HepG2 (cell line): Measurements from ENCODE around the gene HSD3B7. TPM values are rescaled to one million over a fixed set of nuclear protein-coding genes. Genes with fewer than 3 reads are reported as not detected.

Experiments
- ATF7 ChIP-seq, 2 experiments: fragments of 450-650 bp in 1 of 2; sonication (generic) in 1 of 2; formaldehyde crosslinking in 1 of 2; IDR thresholded peaks; 2 replicates each; pipeline versions ENCODE4 v1.4.0 to v1.6.1; 2016 to 2020; ENCODE audit warnings: antibody characterized with exemption in 1 of 2, mild to moderate bottlenecking in 1 of 2, missing genetic modification reagents in 1 of 2
- ATF7-NPFF ChIP-seq: sonication (generic); formaldehyde crosslinking; IDR thresholded peaks from 2 replicates; pipeline ENCODE4 v1.8.1; 2023; ENCODE audit warnings: mild to moderate bottlenecking, low read depth, missing genetic modification reagents, moderate library complexity
- EED ChIP-seq: sonication (generic); formaldehyde crosslinking; IDR thresholded peaks from 2 replicates; pipeline ENCODE4 v1.5.0; 2020; ENCODE audit warnings: mild to moderate bottlenecking, missing genetic modification reagents
- FOXM1 ChIP-seq: sonication (generic); formaldehyde crosslinking; IDR thresholded peaks from 2 replicates; pipeline ENCODE4 v1.5.0; 2020; ENCODE audit warnings: missing genetic modification reagents
- LBX2 ChIP-seq: sonication (generic); formaldehyde crosslinking; IDR thresholded peaks from 2 replicates; pipeline ENCODE4 v1.5.0; 2020; ENCODE audit warnings: missing genetic modification reagents, mild to moderate bottlenecking, borderline replicate concordance
- MTF2 ChIP-seq: sonication (generic); formaldehyde crosslinking; IDR thresholded peaks from 2 replicates; pipeline ENCODE4 v1.5.0; 2020; ENCODE audit warnings: missing genetic modification reagents, borderline replicate concordance
- MXI1 ChIP-seq: IDR thresholded peaks from 3 replicates; pipeline ENCODE4 v1.6.1; 2012; ENCODE audit warnings: low read depth, low read length, inconsistent platforms, borderline replicate concordance
- MYPOP ChIP-seq: sonication (generic); formaldehyde crosslinking; IDR thresholded peaks from 2 replicates; pipeline ENCODE4 v1.8.1; 2023; ENCODE audit warnings: mild to moderate bottlenecking, moderate library complexity, missing genetic modification reagents
- NFATC3 ChIP-seq: sonication (generic); formaldehyde crosslinking; IDR thresholded peaks from 2 replicates; pipeline ENCODE4 v1.5.1; 2020; ENCODE audit warnings: mild to moderate bottlenecking, missing genetic modification reagents
- NFRKB ChIP-seq: fragments of 450-650 bp; IDR thresholded peaks from 2 replicates; pipeline ENCODE4 v1.6.1; 2017
- PHF8 ChIP-seq: sonication (generic); formaldehyde crosslinking; IDR thresholded peaks from 2 replicates; pipeline ENCODE4 v1.5.0; 2020; ENCODE audit warnings: missing genetic modification reagents
- PTBP1 ChIP-seq: fragments of 200-400 bp; formaldehyde crosslinking; IDR thresholded peaks from 2 replicates; pipeline ENCODE4 v1.6.1; 2018; ENCODE audit warnings: low read length, low read depth; ENCODE audit not compliant: poor library complexity, severe bottlenecking
- RFX5 ChIP-seq: IDR thresholded peaks from 2 replicates; pipeline ENCODE4 v1.6.1; 2011; ENCODE audit warnings: low read depth, low read length, improper control_type of control experiment
- SIN3B ChIP-seq: fragments of 150-350 bp; IDR thresholded peaks from 2 replicates; pipeline ENCODE4 v1.6.1; 2014; ENCODE audit warnings: low read length
- SIX4 ChIP-seq: sonication (generic); formaldehyde crosslinking; IDR thresholded peaks from 2 replicates; pipeline ENCODE4 v1.4.0; 2020; ENCODE audit warnings: missing genetic modification reagents
- SMAD9 ChIP-seq: sonication (generic); formaldehyde crosslinking; IDR thresholded peaks from 2 replicates; pipeline ENCODE4 v1.5.1; 2020; ENCODE audit warnings: mild to moderate bottlenecking, missing genetic modification reagents
- TOE1 ChIP-seq: sonication (generic); formaldehyde crosslinking; IDR thresholded peaks from 2 replicates; pipeline ENCODE4 v1.4.0; 2020; ENCODE audit warnings: mild to moderate bottlenecking, missing genetic modification reagents
- YY1 ChIP-seq: IDR thresholded peaks from 2 replicates; pipeline ENCODE4 v1.6.1; 2011; ENCODE audit warnings: low read length, low read depth, moderate library complexity, mild to moderate bottlenecking; ENCODE audit not compliant: insufficient read depth, insufficient replicate concordance
- ZFP37 ChIP-seq: sonication (generic); formaldehyde crosslinking; IDR thresholded peaks from 2 replicates; pipeline ENCODE4 v1.4.0; 2020; ENCODE audit warnings: missing genetic modification reagents, borderline replicate concordance
- ZFY ChIP-seq: sonication (generic); formaldehyde crosslinking; IDR thresholded peaks from 2 replicates; pipeline ENCODE4 v1.4.0; 2020; ENCODE audit warnings: missing genetic modification reagents
- ZNF251 ChIP-seq: sonication (generic); formaldehyde crosslinking; IDR thresholded peaks from 2 replicates; pipeline ENCODE4 v1.9.0; 2021; ENCODE audit warnings: mild to moderate bottlenecking, missing genetic modification reagents
- ZNF709 ChIP-seq: sonication (generic); formaldehyde crosslinking; IDR thresholded peaks from 2 replicates; pipeline ENCODE4 v1.5.0; 2020; ENCODE audit warnings: mild to moderate bottlenecking, missing genetic modification reagents
- ZNF75D ChIP-seq: sonication (generic); formaldehyde crosslinking; IDR thresholded peaks from 2 replicates; pipeline ENCODE4 v1.8.1; 2023; ENCODE audit warnings: missing genetic modification reagents, mild to moderate bottlenecking, borderline replicate concordance
- ZSCAN20 ChIP-seq: sonication (generic); formaldehyde crosslinking; IDR thresholded peaks from 2 replicates; pipeline ENCODE4 v1.4.0; 2020; ENCODE audit warnings: missing genetic modification reagents, mild to moderate bottlenecking, borderline replicate concordance
- polyA plus RNA-seq, 8 experiments: library from polyadenylated mRNA; depleted of rRNA in 3 of 8; stranded (reverse) in 7 of 8; unstranded in 1 of 8; fragments of >200 nt; fragmentation: Illumina TruSeq in 4 of 8; extraction: Trizol in 4 of 8; gene quantifications; 2 replicates each; pipeline versions ENCODE4 v1.2.1 to v1.2.3, GENCODE V29; 2011 to 2016; ENCODE audit warnings: low read depth in 4 of 8, missing spikeins in 1 of 8, mixed read lengths in 1 of 8; ENCODE audit not compliant: insufficient read depth in 1 of 8
- total RNA-seq, 5 experiments: library from RNA; depleted of rRNA; stranded (reverse); fragments of >200 nt; fragmentation: Illumina TruSeq; extraction: Trizol; gene quantifications; 2 replicates each; pipeline ENCODE4 v1.2.3, GENCODE V29; 2016; ENCODE audit warnings: low read depth in 1 of 5
- TF ChIP-seq, protein P1 (sequence below): sonication (generic); formaldehyde crosslinking; IDR thresholded peaks from 2 replicates; pipeline ENCODE4 v1.8.0; 2022; ENCODE audit warnings: mild to moderate bottlenecking, missing genetic modification reagents, borderline replicate concordance
- TF ChIP-seq, protein P2 (sequence below), 2 experiments: sonication (generic) in 1 of 2; formaldehyde crosslinking in 1 of 2; IDR thresholded peaks; 2 replicates each; pipeline versions ENCODE4 v1.5.1 to v1.6.1; 2011 to 2020; ENCODE audit warnings: borderline replicate concordance in 1 of 2, low read depth in 1 of 2, low read length in 1 of 2, mild to moderate bottlenecking in 1 of 2, missing genetic modification reagents in 1 of 2, moderate library complexity in 1 of 2

Gene HSD3B7
- total and polyA plus RNA-seq, 2 of the 13 experiments (the other 11 are each of a cell fraction or from before 2014, with no cell fraction given) = 32.9 to 69.7 TPM

GRCh38 chr16:30996324-30996984, 11.4 kb downstream of the HSD3B7 start (continued):
- TF ChIP-seq NFATC3 (CRISPR knock-in tag) = no peak
- no peak for TF ChIP-seq MTF2 (CRISPR knock-in tag)
- TF ChIP-seq PHF8 (CRISPR knock-in tag) = no peak; the same call in 1 of the 2 replicates
- TF ChIP-seq PTBP1 = no peak
- TF ChIP-seq ATF7-NPFF = peak; percentile 24; the same call in 1 of the 2 replicates
- no peak for TF ChIP-seq SIN3B
- TF ChIP-seq FOXM1 (CRISPR knock-in tag) = no peak
- TF ChIP-seq ZSCAN20 (CRISPR knock-in tag) = no peak
- TF ChIP-seq MXI1 = peak; percentile 18; the same call in 1 of the 3 replicates
- TF ChIP-seq TOE1 (CRISPR knock-in tag) = no peak
- TF ChIP-seq RFX5 = peak; percentile 4; the same call in 1 of the 2 replicates
- peak; percentile 45; the same call in 1 of the 2 replicates for TF ChIP-seq MYPOP (CRISPR knock-in tag)
- TF ChIP-seq ZNF75D (CRISPR knock-in tag) = no peak
- no peak for TF ChIP-seq SIX4 (CRISPR knock-in tag)
- no peak for TF ChIP-seq ZNF251 (CRISPR knock-in tag)
- no peak for TF ChIP-seq SMAD9 (CRISPR knock-in tag)
- TF ChIP-seq EED (CRISPR knock-in tag) = no peak
- TF ChIP-seq LBX2 (CRISPR knock-in tag) = no peak
- TF ChIP-seq YY1 = peak; percentile 82
- TF ChIP-seq ZNF709 (CRISPR knock-in tag) = no peak
- no peak; the same call in 1 of the 2 replicates for TF ChIP-seq ZFY
- TF ChIP-seq ZFP37 = no peak
- TF ChIP-seq, protein P1, sequence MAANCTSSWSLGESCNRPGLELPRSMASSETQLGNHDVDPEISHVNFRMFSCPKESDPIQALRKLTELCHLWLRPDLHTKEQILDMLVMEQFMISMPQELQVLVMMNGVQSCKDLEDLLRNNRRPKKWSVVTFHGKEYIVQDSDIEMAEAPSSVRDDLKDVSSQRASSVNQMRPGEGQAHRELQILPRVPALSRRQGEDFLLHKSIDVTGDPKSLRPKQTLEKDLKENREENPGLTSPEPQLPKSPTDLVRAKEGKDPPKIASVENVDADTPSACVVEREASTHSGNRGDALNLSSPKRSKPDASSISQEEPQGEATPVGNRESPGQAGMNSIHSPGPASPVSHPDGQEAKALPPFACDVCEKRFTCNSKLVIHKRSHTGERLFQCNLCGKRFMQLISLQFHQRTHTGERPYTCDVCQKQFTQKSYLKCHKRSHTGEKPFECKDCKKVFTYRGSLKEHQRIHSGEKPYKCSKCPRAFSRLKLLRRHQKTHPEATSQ = 0 out of 2 replicates have a peak, but pooled peaks have one; percentile 42
- TF ChIP-seq, protein P2, sequence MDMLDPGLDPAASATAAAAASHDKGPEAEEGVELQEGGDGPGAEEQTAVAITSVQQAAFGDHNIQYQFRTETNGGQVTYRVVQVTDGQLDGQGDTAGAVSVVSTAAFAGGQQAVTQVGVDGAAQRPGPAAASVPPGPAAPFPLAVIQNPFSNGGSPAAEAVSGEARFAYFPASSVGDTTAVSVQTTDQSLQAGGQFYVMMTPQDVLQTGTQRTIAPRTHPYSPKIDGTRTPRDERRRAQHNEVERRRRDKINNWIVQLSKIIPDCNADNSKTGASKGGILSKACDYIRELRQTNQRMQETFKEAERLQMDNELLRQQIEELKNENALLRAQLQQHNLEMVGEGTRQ (IDR thresholded peaks at IDR 0.05; ENCODE audit: low read depth, low read length) = no peak
- TF ChIP-seq, protein P2 (CRISPR knock-in tag; IDR thresholded peaks at IDR 0.05; ENCODE audit: borderline replicate concordance) = no peak
- TF ChIP-seq NFRKB = no peak
- TF ChIP-seq ATF7 (IDR thresholded peaks at IDR 0.05) = no peak
- TF ChIP-seq ATF7 (CRISPR knock-in tag; IDR thresholded peaks at IDR 0.05) = 0 out of 2 replicates have a peak, but pooled peaks have one; percentile 56
